ENCODE results near the gene LILRB5. TPM values are rescaled to one million over a fixed set of nuclear protein-coding genes. Genes with fewer than 3 reads are reported as not detected.
"Not testable (repeated sequence)": the region's sequence is repeated elsewhere in the genome, so short reads cannot be mapped to it uniquely, and the experiment has no call there.

The LILRB5 gene
- total RNA-seq, 1 donor from 2014 or later, result not detected

GRCh38 chr19:54219702-54220101, 37.4 kb downstream of the LILRB5 start:
- H3K4me1 Mint-ChIP-seq, result peaks cover 20% of the 10 kb centered on the region
- not testable (repeated sequence) for H3K9me3 Mint-ChIP-seq, H3K4me3 Mint-ChIP-seq

GRCh38 chr19:54218960-54219661, 38.0 kb downstream of the LILRB5 start:
- H3K27me3 Mint-ChIP-seq (ENCODE audit: low read depth), result peaks cover 9% of the 10 kb centered on the region
- H3K36me3 Mint-ChIP-seq (ENCODE audit: low read depth), result peaks cover 6% of the 10 kb centered on the region
- peaks cover 22% of the 10 kb centered on the region for H3K4me1 Mint-ChIP-seq
- no peaks in the 10 kb centered on the region for H3K9me3 Mint-ChIP-seq
- no peak overlapping the region for H3K27ac Mint-ChIP-seq (ENCODE audit: unreplicated experiment)
- no peak for TF ChIP-seq CTCF (conservative IDR thresholded peaks at IDR 0.05)
- no peak for DNase-seq (ENCODE audit: low read depth, low spot score)
- no peak overlapping the region for H3K4me3 Mint-ChIP-seq

More at GRCh38 chr19:54219702-54220101, 37.4 kb downstream of the LILRB5 start:
- not testable (repeated sequence) for H3K36me3 Mint-ChIP-seq (ENCODE audit: low read depth); DNase-seq (ENCODE audit: low read depth, low spot score); H3K27me3 Mint-ChIP-seq (ENCODE audit: low read depth); H3K27ac Mint-ChIP-seq (ENCODE audit: unreplicated experiment)

GRCh38 chr19:54218259-54218658, 38.8 kb downstream of the LILRB5 start:
- Mint-ChIP-seq H3K36me3 (ENCODE audit: low read depth) (peaks cover 6% of the 10 kb centered on the region), H3K27me3 (ENCODE audit: low read depth) (peaks cover 2% of the 10 kb centered on the region), H3K27ac (ENCODE audit: unreplicated experiment) (no peak overlapping the region), H3K4me1 (peaks cover 24% of the 10 kb centered on the region), H3K9me3 (no peaks in the 10 kb centered on the region), H3K4me3 (no peak overlapping the region)
- no peak for TF ChIP-seq CTCF (conservative IDR thresholded peaks at IDR 0.05)
- DNase-seq (ENCODE audit: low read depth, low spot score), result no peak

- not testable (repeated sequence) for H3K9me3 Mint-ChIP-seq; H3K4me3 Mint-ChIP-seq; H3K27me3 Mint-ChIP-seq (ENCODE audit: low read depth); H3K27ac Mint-ChIP-seq (ENCODE audit: unreplicated experiment); H3K36me3 Mint-ChIP-seq (ENCODE audit: low read depth); DNase-seq (ENCODE audit: low read depth, low spot score)
- peaks cover 24% of the 10 kb centered on the region for H3K4me1 Mint-ChIP-seq
Measured at GRCh38 chr19:54217517-54218247, 39.4 kb downstream of the LILRB5 start.

- Mint-ChIP-seq H3K27ac (ENCODE audit: unreplicated experiment) (no peak overlapping the region), H3K9me3 (no peaks in the 10 kb centered on the region), H3K27me3 (ENCODE audit: low read depth) (no peaks in the 10 kb centered on the region), H3K4me1 (peaks cover 24% of the 10 kb centered on the region), H3K4me3 (no peak overlapping the region), H3K36me3 (ENCODE audit: low read depth) (peaks cover 9% of the 10 kb centered on the region)
- TF ChIP-seq CTCF (conservative IDR thresholded peaks at IDR 0.05), result no peak
- no peak for DNase-seq (ENCODE audit: low read depth, low spot score)
Measured at GRCh38 chr19:54216869-54217268, 40.2 kb downstream of the LILRB5 start.

GRCh38 chr19:54214734-54215133, 42.3 kb downstream of the LILRB5 start:
- H3K27ac Mint-ChIP-seq (ENCODE audit: unreplicated experiment); H3K4me3 Mint-ChIP-seq; H3K9me3 Mint-ChIP-seq; DNase-seq (ENCODE audit: low read depth, low spot score): not testable (repeated sequence)
- Mint-ChIP-seq H3K4me1 (peaks cover 31% of the 10 kb centered on the region), H3K27me3 (ENCODE audit: low read depth) (peaks cover 12% of the 10 kb centered on the region), H3K36me3 (ENCODE audit: low read depth) (peaks cover 21% of the 10 kb centered on the region)

- Mint-ChIP-seq H3K4me3 (peak overlapping the region; percentile 59), H3K27me3 (ENCODE audit: low read depth) (peaks cover 15% of the 10 kb centered on the region), H3K36me3 (ENCODE audit: low read depth) (peaks cover 21% of the 10 kb centered on the region), H3K4me1 (peaks cover 36% of the 10 kb centered on the region)
- H3K9me3 Mint-ChIP-seq; H3K27ac Mint-ChIP-seq (ENCODE audit: unreplicated experiment); DNase-seq (ENCODE audit: low read depth, low spot score): not testable (repeated sequence)
Measured at GRCh38 chr19:54214217-54214616, 42.9 kb downstream of the LILRB5 start.
